ENCODE measurements around the gene UQCC5. TPM values are rescaled to one million over a fixed set of nuclear protein-coding genes. Genes with fewer than 3 reads are reported as not detected.
A peak's percentile ranks its signal among the peaks of the same experiment; 100 is the strongest.

Gene UQCC5, protein sequence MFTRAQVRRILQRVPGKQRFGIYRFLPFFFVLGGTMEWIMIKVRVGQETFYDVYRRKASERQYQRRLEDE
- 10 to 100 TPM; 22.8 to 25.7 (median 23.2) TPM for total RNA-seq

DNA sequence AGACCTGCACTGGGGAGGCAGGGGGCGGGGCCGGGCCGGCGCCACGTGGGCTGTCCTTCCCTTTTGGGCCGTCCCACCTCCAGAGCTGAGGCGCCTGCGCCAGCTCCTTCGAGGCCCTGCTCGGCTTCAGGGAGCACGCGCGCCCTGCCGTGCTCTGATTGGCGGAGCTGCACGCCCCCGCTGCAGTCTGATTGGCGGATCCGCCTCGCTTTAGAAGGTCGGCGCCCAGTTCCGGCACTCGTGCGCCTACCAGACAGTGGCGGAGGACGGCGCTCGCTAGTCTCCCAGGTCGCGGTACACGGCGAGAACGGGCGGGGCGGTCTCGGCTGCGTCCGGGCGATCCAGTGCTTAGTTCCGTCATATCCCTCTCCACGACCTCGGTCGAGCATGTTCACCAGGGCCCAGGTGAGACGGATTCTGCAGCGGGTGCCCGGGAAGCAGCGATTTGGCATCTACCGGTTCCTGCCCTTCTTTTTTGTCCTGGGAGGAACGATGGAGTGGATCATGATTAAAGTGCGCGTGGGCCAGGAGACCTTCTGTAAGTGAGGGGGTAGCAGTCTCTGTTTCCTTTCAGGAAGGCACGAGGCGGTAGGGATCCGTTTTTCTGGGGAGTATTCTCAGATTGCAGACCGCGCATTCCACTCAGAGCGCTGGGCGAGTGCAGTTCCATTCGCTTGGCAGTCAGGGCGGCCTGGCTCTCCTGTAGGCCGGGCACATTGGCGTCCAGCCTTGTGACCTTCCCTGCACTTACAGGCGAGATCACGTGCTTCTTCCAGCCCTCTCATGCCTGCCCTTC is at the start of gene UQCC5:
TSS of gene UQCC5 (plus strand) at position 237 of the 796 bp plus-strand sequence. CDS start at position 388, 151 bp downstream.
- ATAC-seq, result peak; percentile 88 to 89
- Mint-ChIP-seq H3K4me1 (ENCODE audit: low read depth) (peaks cover 48% of the 10 kb centered on the region), H3K27me3 (ENCODE audit: low read depth) (no peaks in the 10 kb centered on the region), H3K4me3 (peak within 1 kb of the TSS; percentile 98), H3K9me3 (no peaks in the 10 kb centered on the region), H3K36me3 (ENCODE audit: insufficient read depth) (peaks cover 27% of the 10 kb centered on the region)
- peak; percentile 96 for DNase-seq

DNA sequence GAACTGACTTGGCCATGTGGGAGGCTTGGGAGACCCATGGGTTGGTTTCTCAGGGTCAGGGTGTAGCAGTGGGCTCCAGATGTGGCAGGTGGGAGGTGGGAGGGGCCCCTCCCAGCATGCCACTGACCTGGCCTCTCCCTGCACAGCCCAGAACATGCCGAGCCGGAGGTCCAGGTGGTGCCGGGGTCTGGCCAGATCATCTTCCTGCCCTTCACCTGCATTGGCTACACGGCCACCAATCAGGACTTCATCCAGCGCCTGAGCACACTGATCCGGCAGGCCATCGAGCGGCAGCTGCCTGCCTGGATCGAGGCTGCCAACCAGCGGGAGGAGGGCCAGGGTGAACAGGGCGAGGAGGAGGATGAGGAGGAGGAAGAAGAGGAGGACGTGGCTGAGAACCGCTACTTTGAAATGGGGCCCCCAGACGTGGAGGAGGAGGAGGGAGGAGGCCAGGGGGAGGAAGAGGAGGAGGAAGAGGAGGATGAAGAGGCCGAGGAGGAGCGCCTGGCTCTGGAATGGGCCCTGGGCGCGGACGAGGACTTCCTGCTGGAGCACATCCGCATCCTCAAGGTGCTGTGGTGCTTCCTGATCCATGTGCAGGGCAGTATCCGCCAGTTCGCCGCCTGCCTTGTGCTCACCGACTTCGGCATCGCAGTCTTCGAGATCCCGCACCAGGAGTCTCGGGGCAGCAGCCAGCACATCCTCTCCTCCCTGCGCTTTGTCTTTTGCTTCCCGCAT is 49.2 kb upstream of the UQCC5 start:
- Mint-ChIP-seq H3K4me1 (ENCODE audit: low read depth) (no peaks in the 10 kb centered on the region), H3K9me3 (no peaks in the 10 kb centered on the region), H3K36me3 (ENCODE audit: insufficient read depth) (peaks cover 21% of the 10 kb centered on the region), H3K27me3 (ENCODE audit: low read depth) (no peaks in the 10 kb centered on the region), H3K4me3 (no peak overlapping the region)
- DNase-seq, result no peak
- ATAC-seq, result no peak

DNA sequence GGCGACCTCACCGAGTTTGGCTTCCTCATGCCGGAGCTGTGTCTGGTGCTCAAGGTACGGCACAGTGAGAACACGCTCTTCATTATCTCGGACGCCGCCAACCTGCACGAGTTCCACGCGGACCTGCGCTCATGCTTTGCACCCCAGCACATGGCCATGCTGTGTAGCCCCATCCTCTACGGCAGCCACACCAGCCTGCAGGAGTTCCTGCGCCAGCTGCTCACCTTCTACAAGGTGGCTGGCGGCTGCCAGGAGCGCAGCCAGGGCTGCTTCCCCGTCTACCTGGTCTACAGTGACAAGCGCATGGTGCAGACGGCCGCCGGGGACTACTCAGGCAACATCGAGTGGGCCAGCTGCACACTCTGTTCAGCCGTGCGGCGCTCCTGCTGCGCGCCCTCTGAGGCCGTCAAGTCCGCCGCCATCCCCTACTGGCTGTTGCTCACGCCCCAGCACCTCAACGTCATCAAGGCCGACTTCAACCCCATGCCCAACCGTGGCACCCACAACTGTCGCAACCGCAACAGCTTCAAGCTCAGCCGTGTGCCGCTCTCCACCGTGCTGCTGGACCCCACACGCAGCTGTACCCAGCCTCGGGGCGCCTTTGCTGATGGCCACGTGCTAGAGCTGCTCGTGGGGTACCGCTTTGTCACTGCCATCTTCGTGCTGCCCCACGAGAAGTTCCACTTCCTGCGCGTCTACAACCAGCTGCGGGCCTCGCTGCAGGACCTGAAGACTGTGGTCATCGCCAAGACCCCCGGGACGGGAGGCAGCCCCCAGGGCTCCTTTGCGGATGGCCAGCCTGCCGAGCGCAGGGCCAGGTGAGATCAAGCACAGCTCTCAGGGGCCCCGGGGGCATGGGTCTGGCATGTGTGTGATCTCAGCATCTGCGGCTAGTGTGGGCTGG is 48.4 kb upstream of the UQCC5 start:
- no peak overlapping the region for H3K4me3 Mint-ChIP-seq
- H3K9me3 Mint-ChIP-seq, result no peaks in the 10 kb centered on the region
- H3K36me3 Mint-ChIP-seq (ENCODE audit: insufficient read depth), result peaks cover 25% of the 10 kb centered on the region
- ATAC-seq (no peak), DNase-seq (no peak)
- H3K4me1 Mint-ChIP-seq (ENCODE audit: low read depth), result no peaks in the 10 kb centered on the region
- no peaks in the 10 kb centered on the region for H3K27me3 Mint-ChIP-seq (ENCODE audit: low read depth)

DNA sequence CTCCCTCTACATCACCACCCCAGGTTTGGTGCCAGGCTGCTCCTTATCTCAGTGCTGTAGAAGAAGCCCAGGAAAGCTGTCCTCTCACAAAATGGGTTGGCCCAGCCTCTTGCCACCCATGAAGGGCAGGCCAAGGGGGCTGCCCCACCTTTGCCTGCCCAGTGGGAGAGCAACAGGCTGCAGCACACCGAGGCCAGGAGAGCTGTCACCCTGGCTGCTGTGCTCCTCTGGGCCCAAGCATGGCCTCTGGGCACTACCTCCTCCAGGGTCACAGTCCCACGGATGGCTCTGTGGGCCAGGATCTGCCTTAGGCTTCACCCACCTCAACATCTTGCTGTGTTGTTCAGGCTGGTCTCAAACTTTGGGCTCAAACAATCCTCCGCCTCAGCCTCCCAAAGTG is 47.7 kb upstream of the UQCC5 start:
- DNase-seq (no peak), ATAC-seq (no peak)
- Mint-ChIP-seq H3K36me3 (ENCODE audit: insufficient read depth) (peaks cover 25% of the 10 kb centered on the region), H3K9me3 (no peaks in the 10 kb centered on the region), H3K4me1 (ENCODE audit: low read depth) (no peaks in the 10 kb centered on the region), H3K27me3 (ENCODE audit: low read depth) (no peaks in the 10 kb centered on the region), H3K4me3 (no peak overlapping the region)

DNA sequence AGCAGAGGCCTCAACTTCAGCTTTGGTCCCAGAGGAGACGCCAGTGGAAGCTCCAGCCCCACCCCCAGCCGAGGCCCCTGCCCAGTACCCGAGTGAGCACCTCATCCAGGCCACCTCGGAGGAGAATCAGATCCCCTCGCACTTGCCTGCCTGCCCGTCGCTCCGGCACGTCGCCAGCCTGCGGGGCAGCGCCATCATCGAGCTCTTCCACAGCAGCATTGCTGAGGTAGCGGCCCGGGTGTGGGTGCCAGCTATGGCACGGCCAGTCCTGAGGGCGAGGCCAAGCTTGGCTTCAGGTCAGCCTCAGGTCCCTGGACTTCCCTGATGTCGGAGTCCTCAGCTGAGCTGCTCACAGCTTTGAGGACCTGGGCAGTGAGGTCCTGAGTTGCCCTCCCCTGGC is 47.0 kb upstream of the UQCC5 start:
- peaks cover 22% of the 10 kb centered on the region for H3K36me3 Mint-ChIP-seq (ENCODE audit: insufficient read depth)
- no peaks in the 10 kb centered on the region for H3K9me3 Mint-ChIP-seq
- H3K27me3 Mint-ChIP-seq (ENCODE audit: low read depth), result no peaks in the 10 kb centered on the region
- DNase-seq, result no peak
- no peak overlapping the region for H3K4me3 Mint-ChIP-seq
- no peak for ATAC-seq
- H3K4me1 Mint-ChIP-seq (ENCODE audit: low read depth), result no peaks in the 10 kb centered on the region

DNA sequence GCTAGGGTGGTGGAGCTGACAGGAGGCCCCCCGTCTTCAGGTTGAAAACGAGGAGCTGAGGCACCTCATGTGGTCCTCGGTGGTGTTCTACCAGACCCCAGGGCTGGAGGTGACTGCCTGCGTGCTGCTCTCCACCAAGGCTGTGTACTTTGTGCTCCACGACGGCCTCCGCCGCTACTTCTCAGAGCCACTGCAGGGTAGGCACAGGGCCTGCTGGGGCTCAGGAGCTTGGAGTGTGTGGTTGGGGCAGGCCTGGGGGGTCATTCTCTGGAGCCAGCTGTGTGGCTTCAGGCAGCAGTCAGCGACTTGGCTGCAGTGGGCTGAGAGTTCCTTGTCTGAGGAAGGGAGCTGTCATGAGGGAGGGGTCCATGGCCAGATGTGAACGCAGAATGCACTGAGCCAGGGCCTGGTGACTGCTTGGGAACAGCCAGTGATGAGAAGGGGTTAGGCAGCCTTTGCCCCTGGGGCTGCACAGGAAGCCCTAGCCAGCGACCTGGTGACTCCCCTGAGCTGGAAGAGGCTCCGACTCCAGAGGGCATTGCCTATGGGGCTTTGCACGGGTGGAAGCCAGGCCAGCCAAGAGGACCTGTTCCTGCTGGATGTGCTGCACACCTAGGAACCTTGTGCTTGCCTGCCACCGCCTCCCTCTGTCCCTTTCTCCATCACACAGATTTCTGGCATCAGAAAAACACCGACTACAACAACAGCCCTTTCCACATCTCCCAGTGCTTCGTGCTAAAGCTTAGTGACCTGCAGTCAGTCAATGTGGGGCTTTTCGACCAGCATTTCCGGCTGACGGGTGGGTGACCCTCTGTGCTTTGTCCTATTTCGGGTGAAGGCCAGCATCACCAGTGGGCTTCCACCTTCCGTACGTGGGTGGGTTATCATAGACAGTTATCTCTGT is 46.1 kb upstream of the UQCC5 start:
- H3K9me3 Mint-ChIP-seq, result no peaks in the 10 kb centered on the region
- H3K36me3 Mint-ChIP-seq (ENCODE audit: insufficient read depth), result peaks cover 19% of the 10 kb centered on the region
- no peak for DNase-seq
- no peaks in the 10 kb centered on the region for H3K27me3 Mint-ChIP-seq (ENCODE audit: low read depth)
- H3K4me1 Mint-ChIP-seq (ENCODE audit: low read depth), result no peaks in the 10 kb centered on the region
- no peak for ATAC-seq
- no peak overlapping the region for H3K4me3 Mint-ChIP-seq

DNA sequence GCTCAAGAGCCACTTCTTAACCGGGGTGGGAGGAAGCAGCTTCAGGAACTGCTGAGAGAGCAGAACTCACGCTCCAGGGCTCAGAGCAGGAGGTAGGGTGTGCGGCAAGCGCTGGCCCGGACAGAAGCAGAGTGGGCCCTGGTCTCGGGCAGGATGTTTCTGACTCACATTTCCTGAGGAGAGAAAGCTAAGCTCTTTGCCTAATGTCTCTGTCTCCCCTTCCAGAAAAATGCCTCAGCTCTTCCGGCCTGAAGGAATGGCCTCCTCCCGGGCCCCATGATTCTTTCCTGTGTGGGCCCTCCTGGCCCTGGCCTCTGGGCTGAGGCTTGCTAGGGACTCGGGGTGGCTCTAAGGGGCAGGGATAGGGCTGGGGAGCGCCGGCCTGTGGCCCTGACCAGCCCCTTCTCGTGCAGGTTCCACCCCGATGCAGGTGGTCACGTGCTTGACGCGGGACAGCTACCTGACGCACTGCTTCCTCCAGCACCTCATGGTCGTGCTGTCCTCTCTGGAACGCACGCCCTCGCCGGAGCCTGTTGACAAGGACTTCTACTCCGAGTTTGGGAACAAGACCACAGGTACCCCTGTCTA is 45.4 kb upstream of the UQCC5 start:
- H3K4me1 Mint-ChIP-seq (ENCODE audit: low read depth), result no peaks in the 10 kb centered on the region
- H3K4me3 Mint-ChIP-seq, result no peak overlapping the region
- no peak for DNase-seq

DNA sequence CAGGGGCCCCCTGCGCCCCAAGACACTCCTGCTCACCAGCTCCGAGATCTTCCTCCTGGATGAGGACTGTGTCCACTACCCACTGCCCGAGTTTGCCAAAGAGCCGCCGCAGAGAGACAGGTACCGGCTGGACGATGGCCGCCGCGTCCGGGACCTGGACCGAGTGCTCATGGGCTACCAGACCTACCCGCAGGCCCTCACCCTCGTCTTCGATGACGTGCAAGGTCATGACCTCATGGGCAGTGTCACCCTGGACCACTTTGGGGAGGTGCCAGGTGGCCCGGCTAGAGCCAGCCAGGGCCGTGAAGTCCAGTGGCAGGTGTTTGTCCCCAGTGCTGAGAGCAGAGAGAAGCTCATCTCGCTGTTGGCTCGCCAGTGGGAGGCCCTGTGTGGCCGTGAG is 44.3 kb upstream of the UQCC5 start:
- Mint-ChIP-seq H3K27me3 (ENCODE audit: low read depth) (no peaks in the 10 kb centered on the region), H3K4me3 (no peak overlapping the region), H3K9me3 (no peaks in the 10 kb centered on the region), H3K4me1 (ENCODE audit: low read depth) (no peaks in the 10 kb centered on the region), H3K36me3 (ENCODE audit: insufficient read depth) (peaks cover 18% of the 10 kb centered on the region)
- ATAC-seq, result no peak
- DNase-seq, result no peak

More for the DNA sequence above, 45.4 kb upstream of the UQCC5 start:
- no peaks in the 10 kb centered on the region for H3K9me3 Mint-ChIP-seq
- no peak for ATAC-seq
- peaks cover 18% of the 10 kb centered on the region for H3K36me3 Mint-ChIP-seq (ENCODE audit: insufficient read depth)
- no peaks in the 10 kb centered on the region for H3K27me3 Mint-ChIP-seq (ENCODE audit: low read depth)

DNA sequence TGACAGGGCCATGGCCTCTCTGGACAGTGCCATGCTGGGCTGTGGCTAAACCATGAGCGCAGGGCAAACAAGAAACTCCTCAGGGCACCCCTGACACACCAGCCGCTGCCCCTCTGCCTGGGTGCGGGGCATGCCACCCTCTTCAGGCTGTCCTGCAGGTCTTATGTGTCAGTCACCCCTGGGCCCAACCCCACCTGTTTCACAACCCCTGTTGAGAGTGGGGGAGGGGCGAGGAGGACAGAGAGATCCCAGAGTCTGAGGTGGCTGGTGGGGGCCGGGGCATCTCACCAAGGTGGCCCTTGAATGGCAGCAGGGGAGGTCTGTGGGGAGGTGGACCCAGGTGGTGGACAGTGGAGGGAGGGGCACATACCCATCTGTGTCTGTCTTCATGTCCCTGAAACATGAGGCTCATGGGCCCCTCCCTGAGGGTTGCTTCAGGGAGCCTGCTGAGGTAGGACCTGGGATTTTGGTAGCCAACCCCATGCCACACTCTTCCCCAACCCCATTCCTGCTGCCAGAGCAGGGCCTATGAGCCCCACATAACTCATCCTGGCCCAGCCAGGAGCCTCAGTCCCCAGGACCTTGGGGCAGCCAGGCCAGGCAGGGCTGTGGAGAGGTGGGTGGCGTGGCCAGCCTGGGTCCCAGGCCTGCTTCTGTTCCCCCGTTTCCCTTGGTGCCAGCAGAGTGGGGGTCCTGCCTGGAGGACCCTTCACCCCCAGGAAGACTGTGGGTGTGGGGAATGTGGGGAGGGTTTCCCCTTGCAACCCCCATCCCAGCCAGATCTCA is 43.0 kb upstream of the UQCC5 start:
- H3K9me3 Mint-ChIP-seq, result no peaks in the 10 kb centered on the region

DNA sequence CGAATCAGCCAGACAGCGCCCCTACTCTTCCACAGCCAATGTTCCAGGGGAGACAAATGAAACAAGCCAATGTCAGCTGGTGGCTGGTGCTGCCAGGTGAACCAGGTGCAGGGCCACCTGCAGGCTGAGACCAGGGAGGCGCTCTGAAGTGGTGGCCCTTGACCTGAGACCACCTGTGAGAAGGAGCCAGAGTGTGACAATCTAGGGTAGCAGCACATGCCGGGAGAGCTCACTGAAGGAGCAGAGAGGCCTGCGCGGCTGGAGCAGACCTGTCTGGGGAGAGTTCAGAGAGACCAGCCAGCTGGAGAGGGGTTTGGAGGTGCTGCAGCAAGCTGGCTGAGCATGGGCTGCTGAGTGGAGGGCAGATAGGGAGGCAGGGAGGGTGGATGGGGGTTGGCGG is 42.0 kb upstream of the UQCC5 start:
- no peaks in the 10 kb centered on the region for H3K4me1 Mint-ChIP-seq (ENCODE audit: low read depth)
- DNase-seq, result no peak
- no peaks in the 10 kb centered on the region for H3K9me3 Mint-ChIP-seq
- ATAC-seq, result no peak
- H3K4me3 Mint-ChIP-seq, result no peak overlapping the region
- H3K36me3 Mint-ChIP-seq (ENCODE audit: insufficient read depth), result peaks cover 9% of the 10 kb centered on the region
- H3K27me3 Mint-ChIP-seq (ENCODE audit: low read depth), result no peaks in the 10 kb centered on the region

More for the DNA sequence above, 43.0 kb upstream of the UQCC5 start:
- H3K27me3 Mint-ChIP-seq (ENCODE audit: low read depth), result no peaks in the 10 kb centered on the region
- peaks cover 9% of the 10 kb centered on the region for H3K36me3 Mint-ChIP-seq (ENCODE audit: insufficient read depth)
- ATAC-seq (no peak), DNase-seq (no peak)
- no peaks in the 10 kb centered on the region for H3K4me1 Mint-ChIP-seq (ENCODE audit: low read depth)
- no peak overlapping the region for H3K4me3 Mint-ChIP-seq

DNA sequence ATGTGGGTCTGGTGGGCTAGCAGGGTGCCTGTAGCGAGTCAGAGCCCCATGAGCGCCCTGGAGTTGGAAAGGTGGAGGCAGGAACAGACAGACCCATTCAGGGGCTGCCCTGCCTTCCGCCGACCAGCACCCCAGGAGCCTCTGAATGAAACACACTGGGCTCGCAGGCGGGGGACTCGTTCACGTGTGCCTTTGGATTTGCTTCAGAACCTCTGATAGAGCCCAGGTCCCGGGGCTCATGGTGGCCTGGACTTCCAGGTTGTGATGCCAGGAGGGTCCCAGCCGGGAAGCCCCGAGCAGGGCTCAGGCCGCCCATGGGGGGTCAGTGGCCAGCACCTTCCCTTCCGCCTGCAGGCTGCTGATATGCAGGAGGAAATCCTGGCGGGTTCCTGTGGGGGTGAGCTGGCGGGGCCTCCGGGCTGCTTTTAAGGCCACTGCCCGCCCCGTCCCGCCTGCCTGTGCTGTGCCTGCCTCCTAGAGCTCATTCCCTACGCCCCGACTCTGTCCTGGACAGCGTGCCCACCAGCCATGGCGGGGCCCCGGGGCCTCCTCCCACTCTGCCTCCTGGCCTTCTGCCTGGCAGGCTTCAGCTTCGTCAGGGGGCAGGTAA is 41.4 kb upstream of the UQCC5 start, which contains the start of gene STAB1:
TSS of gene STAB1 (plus strand) at position 453 of the 610 bp plus-strand sequence. CDS start at position 529, 76 bp downstream.
- ATAC-seq, result peak in 1 of 2 donors; percentile 16
- no peak for DNase-seq
- no peak within 1 kb of the TSS for H3K4me3 Mint-ChIP-seq
- H3K36me3 Mint-ChIP-seq (ENCODE audit: insufficient read depth), result peaks cover 9% of the 10 kb centered on the region
- no peaks in the 10 kb centered on the region for H3K9me3 Mint-ChIP-seq
- H3K27me3 Mint-ChIP-seq (ENCODE audit: low read depth), result no peaks in the 10 kb centered on the region
- no peaks in the 10 kb centered on the region for H3K4me1 Mint-ChIP-seq (ENCODE audit: low read depth)
